Loucy (cell line): Measurements from ENCODE around the gene UBE2L6.

ENCODE experiments used
- H2AFZ ChIP-seq: fragments of 200-600 bp; sonication (generic); 2 replicates; pipeline ENCODE4 v1.6.0; 2016; ENCODE audit warnings: antibody characterized with exemption, mild to moderate bottlenecking, low read length, moderate library complexity
- H3F3A ChIP-seq: fragments of 200-600 bp; 2 replicates; pipeline ENCODE4 v1.6.0; 2016; ENCODE audit warnings: antibody characterized with exemption, low read depth, mild to moderate bottlenecking
- H3K27me3 ChIP-seq: fragments of 200-600 bp; sonication (generic); 2 replicates; pipeline ENCODE4 v1.6.1; 2014; ENCODE audit warnings: low read length, mild to moderate bottlenecking; ENCODE audit not compliant: insufficient read depth, poor library complexity, severe bottlenecking
- H3K36me3 ChIP-seq: fragments of 200-600 bp; sonication (generic); 2 replicates; pipeline ENCODE4 v1.6.1; 2016; ENCODE audit warnings: low read length; ENCODE audit not compliant: insufficient read depth
- H3K4me1 ChIP-seq: fragments of 200-600 bp; sonication (generic); 2 replicates; pipeline ENCODE4 v1.5.1; 2014; ENCODE audit warnings: low read length, mild to moderate bottlenecking; ENCODE audit not compliant: insufficient read depth, poor library complexity, severe bottlenecking
- H3K4me2 ChIP-seq: fragments of 200-600 bp; sonication (generic); 2 replicates; pipeline ENCODE4 v1.6.0; 2014; ENCODE audit warnings: antibody characterized with exemption, low read length, low read depth, mild to moderate bottlenecking; ENCODE audit not compliant: poor library complexity, severe bottlenecking
- H3K4me3 ChIP-seq: fragments of 200-600 bp; sonication (generic); 2 replicates; pipeline ENCODE4 v1.5.1; 2014; ENCODE audit warnings: low read length, mild to moderate bottlenecking, mixed read lengths; ENCODE audit not compliant: poor library complexity, severe bottlenecking
- H3K79me2 ChIP-seq: fragments of 200-600 bp; sonication (generic); 2 replicates; pipeline ENCODE4 v1.6.1; 2014; ENCODE audit warnings: low read length; ENCODE audit not compliant: insufficient read depth
- H3K9ac ChIP-seq: fragments of 200-600 bp; sonication (generic); 2 replicates; pipeline ENCODE4 v1.6.0; 2014; ENCODE audit warnings: mild to moderate bottlenecking, low read depth, low read length, moderate library complexity; ENCODE audit not compliant: poor library complexity, severe bottlenecking
- H3K9me2 ChIP-seq: fragments of 200-600 bp; sonication (generic); replicated peaks from 2 replicates; pipeline ENCODE4 v1.6.1; 2016; ENCODE audit warnings: low read depth, low read length, mixed read lengths
- H3K9me3 ChIP-seq: fragments of 200-600 bp; sonication (generic); 2 replicates; pipeline ENCODE4 v1.6.1; 2014; ENCODE audit warnings: mild to moderate bottlenecking, antibody characterized with exemption, low read length, low read depth; ENCODE audit not compliant: insufficient read depth
- H4K20me1 ChIP-seq: fragments of 200-600 bp; sonication (generic); 2 replicates; pipeline ENCODE4 v1.6.0; 2014; ENCODE audit warnings: antibody characterized with exemption, low read length, mild to moderate bottlenecking; ENCODE audit not compliant: insufficient read depth, poor library complexity, severe bottlenecking
- CTCF ChIP-seq: fragments of 200-600 bp; sonication (generic); conservative IDR thresholded peaks from 2 replicates; pipeline ENCODE4 v1.5.1; 2014; ENCODE audit warnings: mild to moderate bottlenecking, antibody characterized with exemption, low read length
- EZH2phosphoT487 ChIP-seq: fragments of 200-600 bp; IDR thresholded peaks from 2 replicates; pipeline ENCODE4 v1.6.1; 2018; ENCODE audit warnings: antibody characterized with exemption, mild to moderate bottlenecking, moderate library complexity, borderline replicate concordance

Gene UBE2L6

DNA sequence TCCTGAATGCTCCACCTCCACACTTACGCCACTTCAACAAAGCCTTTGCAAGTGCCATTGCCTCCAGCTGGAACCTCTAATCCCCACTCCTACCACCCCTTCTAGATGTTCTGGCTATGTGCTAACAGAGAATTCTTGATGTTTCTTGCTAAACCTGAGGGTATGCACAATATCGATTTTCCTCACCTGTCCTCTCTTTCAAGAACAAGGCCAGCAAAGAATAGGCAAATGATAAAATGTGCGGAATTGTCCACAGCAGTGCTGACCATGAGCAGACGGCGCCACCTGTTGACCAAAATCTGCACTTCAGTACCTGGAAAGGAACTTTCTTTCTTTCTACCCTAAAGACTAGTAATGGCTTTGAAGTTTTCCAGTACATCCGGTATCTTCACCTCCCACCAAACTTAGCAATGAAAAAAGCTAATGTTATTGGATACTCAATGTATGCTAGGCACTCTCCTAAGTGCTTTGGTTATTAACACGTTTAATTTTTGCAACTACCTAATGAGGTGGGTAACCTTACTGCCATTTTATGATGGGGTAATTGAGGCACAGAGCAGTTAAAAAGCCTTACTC lies 40.3 kb downstream of the UBE2L6 start:
- no peaks in the 10 kb centered on the region for H3K27me3 ChIP-seq
- H3K4me2 ChIP-seq, result peak overlapping the region; percentile 14
- peaks cover 25% of the 10 kb centered on the region for H3K79me2 ChIP-seq
- peaks cover 6% of the 10 kb centered on the region for H4K20me1 ChIP-seq
- TF ChIP-seq EZH2phosphoT487, result no peak
- peak; percentile 100 for TF ChIP-seq CTCF
- no peaks in the 10 kb centered on the region for H3K36me3 ChIP-seq
- H3F3A ChIP-seq, result peaks cover 9% of the 10 kb centered on the region; the same call in 1 of the 2 replicates
- no peak overlapping the region for H3K4me3 ChIP-seq
- H3K9ac ChIP-seq, result peak overlapping the region; percentile 12
- H2AFZ ChIP-seq, result no peak overlapping the region
- no peaks in the 10 kb centered on the region for H3K9me3 ChIP-seq
- peaks cover 34% of the 10 kb centered on the region for H3K4me1 ChIP-seq
- H3K9me2 ChIP-seq, result no peaks in the 10 kb centered on the region

DNA sequence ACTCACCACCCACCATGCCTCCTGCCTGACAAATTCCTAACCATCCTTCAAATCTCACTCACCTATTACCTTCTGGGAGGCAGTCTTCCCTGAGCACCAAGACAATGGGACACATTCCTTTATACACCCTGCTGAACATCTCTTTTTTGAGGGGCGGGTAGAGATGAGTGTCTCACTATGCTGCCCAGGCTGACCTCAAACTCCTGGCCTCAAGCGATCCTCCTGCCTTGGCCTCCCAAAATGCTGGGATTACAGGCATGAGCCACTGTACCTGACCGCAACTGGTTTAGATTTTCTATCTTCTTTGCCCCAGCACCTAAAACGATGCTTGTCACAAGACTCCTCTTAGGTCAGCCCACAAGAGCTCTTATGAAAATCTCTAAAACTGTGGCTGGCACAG lies 44.1 kb downstream of the UBE2L6 start:
- no peak overlapping the region for H3K4me3 ChIP-seq
- no peaks in the 10 kb centered on the region for H4K20me1 ChIP-seq
- H3K9me2 ChIP-seq, result no peaks in the 10 kb centered on the region
- no peak overlapping the region for H2AFZ ChIP-seq
- H3K4me2 ChIP-seq, result no peak overlapping the region
- peaks cover 3% of the 10 kb centered on the region; the same call in 1 of the 2 replicates for H3K79me2 ChIP-seq
- H3K9me3 ChIP-seq, result no peaks in the 10 kb centered on the region
- no peaks in the 10 kb centered on the region for H3F3A ChIP-seq
- H3K9ac ChIP-seq, result no peak overlapping the region
- no peaks in the 10 kb centered on the region for H3K36me3 ChIP-seq
- H3K4me1 ChIP-seq, result peaks cover 3% of the 10 kb centered on the region
- TF ChIP-seq EZH2phosphoT487 (no peak), CTCF (no peak)
- H3K27me3 ChIP-seq, result no peaks in the 10 kb centered on the region

- Histone ChIP-seq H4K20me1 (no peaks in the 10 kb centered on the region), H3K4me2 (no peak overlapping the region), H3F3A (no peaks in the 10 kb centered on the region), H3K9ac (no peak overlapping the region), H3K9me3 (no peaks in the 10 kb centered on the region), H3K79me2 (peaks cover 1% of the 10 kb centered on the region; the same call in 1 of the 2 replicates), H3K4me3 (no peak overlapping the region), H3K4me1 (peaks cover 2% of the 10 kb centered on the region), H3K9me2 (no peaks in the 10 kb centered on the region), H3K27me3 (no peaks in the 10 kb centered on the region), H2AFZ (no peak overlapping the region), H3K36me3 (no peaks in the 10 kb centered on the region)
- TF ChIP-seq EZH2phosphoT487 (no peak), CTCF (no peak)
These were observed 46.4 kb downstream of the UBE2L6 start for GRCh38 chr11:57521116-57521515.
